AG10803 (cell line): ENCODE data around the gene INIP.

Experiments
- DNase-seq: peaks from one replicate; pipeline ENCODE4 v3.0.0; 2010; ENCODE audit warnings: low read depth
- H3K4me3 ChIP-seq: 2 replicates; pipeline ENCODE4 v1.5.1; 2011; ENCODE audit warnings: mild to moderate bottlenecking, low read length, control low read depth
- CTCF ChIP-seq: conservative IDR thresholded peaks from 2 replicates; pipeline ENCODE4 v1.5.1; 2011; ENCODE audit warnings: mild to moderate bottlenecking, low read length, control low read depth, inconsistent platforms

Gene INIP

GRCh38 chr9:112700085-112700484 lies 17.8 kb downstream of the INIP start:
- DNase-seq, result no peak
- TF ChIP-seq CTCF, result no peak
- no peak overlapping the region for H3K4me3 ChIP-seq

GRCh38 chr9:112699230-112699629 lies 18.7 kb downstream of the INIP start:
- no peak overlapping the region for H3K4me3 ChIP-seq
- no peak for DNase-seq
- no peak for TF ChIP-seq CTCF

GRCh38 chr9:112696461-112696860 lies 21.5 kb downstream of the INIP start:
- H3K4me3 ChIP-seq, result no peak overlapping the region
- no peak for DNase-seq
- TF ChIP-seq CTCF, result no peak

GRCh38 chr9:112694706-112695555 lies 23.0 kb downstream of the INIP start:
- DNase-seq, result no peak
- TF ChIP-seq CTCF, result no peak
- H3K4me3 ChIP-seq, result no peak overlapping the region

GRCh38 chr9:112689161-112689740 lies 28.7 kb downstream of the INIP start:
- H3K4me3 ChIP-seq, result no peak overlapping the region
- no peak for DNase-seq
- no peak for TF ChIP-seq CTCF

- DNase-seq, result no peak
- H3K4me3 ChIP-seq, result no peak overlapping the region
- no peak for TF ChIP-seq CTCF
These were observed 37.0 kb downstream of the INIP start for GRCh38 chr9:112680731-112681402.
